ENCODE results near the gene PRDM10. TPM values are rescaled to one million over a fixed set of nuclear protein-coding genes. Genes with fewer than 3 reads are reported as not detected.
"Not testable (repeated sequence)": the region's sequence is repeated elsewhere in the genome, so short reads cannot be mapped to it uniquely, and the experiment has no call there.

The PRDM10 gene
- total RNA-seq, 2 donors from 2014 or later = 3.8 to 6.1 TPM

DNA sequence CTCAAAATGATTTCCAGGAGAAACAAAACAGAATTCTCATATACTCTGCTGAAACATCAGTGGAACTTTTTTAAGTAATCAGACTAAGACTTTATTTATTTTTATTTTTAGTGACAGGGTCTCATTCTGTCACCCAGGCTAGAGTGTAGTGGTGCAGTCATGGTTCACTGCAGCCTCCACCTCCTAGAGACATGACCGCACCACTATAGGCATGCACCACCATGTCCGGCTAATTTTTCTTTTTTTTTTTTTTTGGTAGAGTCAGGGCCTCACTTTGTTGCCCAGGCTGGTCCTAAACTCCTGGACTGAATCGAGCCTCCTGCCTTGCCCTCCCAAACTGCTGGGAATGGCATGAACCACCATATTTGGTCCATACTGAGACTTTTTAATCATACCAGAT lies 42.9 kb downstream of the PRDM10 start:
- intact Hi-C loops (cut with DNase I) = no loop called here
- ATAC-seq = no peak
- DNase-seq = no peak

GRCh38 chr11:129955282-129955681 lies 47.4 kb downstream of the PRDM10 start:
- intact Hi-C loops (cut with DNase I) = no loop called here
- ATAC-seq (no peak), DNase-seq (no peak)

DNA sequence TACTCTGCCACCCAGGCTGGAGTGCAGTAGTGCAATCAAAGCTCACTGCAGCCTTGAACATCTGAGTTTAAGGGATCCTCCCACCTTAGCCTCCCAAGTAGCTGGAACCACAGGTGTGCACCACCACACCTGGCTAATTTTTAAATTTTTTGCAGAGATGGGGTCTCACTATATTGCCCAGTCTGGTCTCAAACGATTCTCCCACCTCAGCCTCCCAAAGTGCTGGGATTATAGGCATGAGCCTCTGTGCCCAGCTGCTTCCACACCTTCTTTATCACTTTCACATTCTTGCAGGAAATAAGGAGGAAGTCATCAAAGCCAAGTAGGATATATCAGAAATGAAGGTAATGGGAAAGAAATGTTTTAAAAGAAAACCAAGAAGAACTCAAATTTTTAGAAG lies 47.9 kb downstream of the PRDM10 start:
- DNase-seq; intact Hi-C loops (cut with DNase I); ATAC-seq: not testable (repeated sequence)

DNA sequence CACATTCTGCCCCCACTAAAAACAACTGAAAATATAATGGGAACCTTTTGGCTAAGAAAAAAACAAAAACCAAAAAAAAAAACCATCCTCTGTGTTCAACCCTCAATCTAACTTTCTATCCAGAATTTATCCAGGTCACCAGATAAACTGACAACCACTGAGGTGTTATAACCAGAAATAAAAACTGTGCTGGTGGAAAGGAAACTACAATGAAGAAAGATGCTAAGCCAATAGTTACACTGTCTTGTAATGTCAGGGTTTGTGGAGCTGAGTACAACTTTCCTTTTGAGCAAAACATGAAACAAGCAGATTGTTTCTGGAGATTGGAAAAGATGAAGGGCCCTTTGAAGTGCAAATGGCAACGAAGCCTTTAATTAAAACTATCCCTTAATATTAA lies 50.8 kb downstream of the PRDM10 start:
- ATAC-seq (no peak), DNase-seq (no peak)
- intact Hi-C loops (cut with DNase I) = no loop called here

DNA sequence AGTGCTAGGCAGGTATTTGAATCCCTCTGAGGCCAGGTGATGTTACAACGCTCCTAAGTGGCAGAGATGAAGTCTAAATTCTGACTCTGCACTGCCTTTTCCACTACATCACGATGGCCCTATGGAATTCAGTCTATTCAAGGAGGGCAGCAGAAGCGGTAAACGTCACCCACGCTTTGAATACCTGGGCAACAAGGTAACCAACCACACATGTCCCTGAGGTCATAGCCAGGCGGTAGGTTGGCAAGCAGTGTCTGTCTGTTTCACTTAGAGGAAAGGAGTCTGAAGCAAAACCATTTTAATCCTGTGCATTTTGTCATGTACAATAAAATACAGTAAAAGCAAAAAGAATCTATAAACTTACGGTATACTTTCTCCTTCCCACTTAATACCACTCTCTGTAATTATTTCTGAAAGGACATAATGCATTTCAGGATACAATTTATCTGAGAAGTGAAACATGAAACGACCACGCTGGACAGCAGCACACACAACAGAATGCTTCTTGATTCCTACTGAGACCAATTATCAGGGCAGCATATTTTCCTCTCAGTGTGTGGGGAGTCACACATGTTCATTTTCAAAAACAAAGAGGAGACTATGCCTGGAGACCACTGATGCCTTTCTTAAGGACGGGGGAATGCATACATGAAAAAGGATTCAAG lies 51.3 kb downstream of the PRDM10 start:
- DNase-seq = no peak
- intact Hi-C loops (cut with DNase I) = no loop called here
- no peak for ATAC-seq

DNA sequence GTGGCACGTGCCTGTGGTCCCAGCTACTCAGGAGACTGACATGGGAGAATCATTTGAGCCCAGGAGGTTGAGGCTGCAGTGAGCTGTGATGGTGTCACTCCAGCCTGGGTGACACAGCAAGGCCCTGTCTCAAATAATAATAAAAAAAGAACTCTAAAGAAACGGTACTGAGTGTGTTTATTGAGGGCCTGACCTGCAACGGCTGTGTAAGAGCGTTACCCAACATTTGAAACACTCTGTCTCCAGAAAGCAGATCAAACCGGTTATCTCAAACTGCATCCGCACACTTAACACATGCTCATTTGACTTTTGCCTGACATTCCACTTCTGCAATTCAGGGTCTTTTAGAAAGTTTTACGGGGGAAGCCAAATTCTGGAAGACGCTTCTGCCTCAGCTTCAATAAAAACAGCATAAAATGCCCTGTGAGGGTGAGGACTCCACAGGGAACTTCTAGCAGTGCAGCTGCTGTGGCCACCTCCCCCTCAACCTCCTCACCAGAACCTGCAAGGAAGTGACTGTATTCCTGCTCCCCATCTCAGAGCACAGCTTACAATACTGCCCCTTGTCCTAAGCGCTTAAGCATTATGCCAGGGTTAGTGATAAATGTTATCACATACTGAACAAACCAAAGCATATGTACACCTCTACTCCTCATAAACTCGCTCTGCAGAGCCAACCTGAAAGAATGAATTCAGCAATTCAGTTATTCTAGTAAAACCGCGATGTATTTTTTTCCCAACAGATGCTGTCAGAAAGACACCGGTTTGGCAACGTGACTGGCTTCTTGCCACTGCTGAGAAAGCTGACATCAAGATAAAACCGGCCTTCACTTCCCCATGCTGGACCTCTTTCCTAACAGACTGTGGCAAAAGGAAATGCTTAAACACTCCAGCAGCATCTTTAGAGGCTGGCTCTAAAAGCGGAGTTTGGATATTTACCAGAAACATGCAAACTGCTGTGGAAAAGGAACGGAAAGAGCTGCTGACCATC lies 52.2 kb downstream of the PRDM10 start:
- DNase-seq = peak; percentile 53
- peak; percentile 64 to 68 for ATAC-seq
- intact Hi-C loops (cut with DNase I) = no loop called here

DNA sequence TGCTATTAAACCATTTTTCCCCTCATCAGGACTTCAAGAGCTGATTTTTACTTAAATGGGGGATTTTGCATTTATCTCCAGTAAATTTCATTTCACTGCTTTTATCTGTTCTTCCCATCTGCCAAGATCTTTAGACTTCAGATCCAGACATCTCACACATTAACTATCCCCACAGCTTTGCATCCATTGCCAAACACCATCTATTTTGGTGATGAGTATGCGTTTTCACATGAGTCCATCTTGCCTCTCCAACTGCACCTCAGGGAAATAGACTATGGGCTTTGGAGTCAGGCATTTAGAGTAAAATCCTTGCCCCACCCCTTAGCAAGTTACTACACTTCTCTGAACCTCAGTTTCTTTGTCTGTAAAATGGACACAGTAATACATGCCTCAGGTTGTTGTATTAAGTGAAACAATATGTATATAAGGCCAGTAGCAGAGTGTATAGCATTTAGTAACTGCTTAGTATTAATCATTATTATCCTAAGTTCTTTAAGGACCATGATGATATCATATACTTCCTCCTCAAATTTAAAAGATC lies 53.6 kb downstream of the PRDM10 start:
- intact Hi-C loops (cut with DNase I) = no loop called here
- DNase-seq (no peak), ATAC-seq (no peak)

DNA sequence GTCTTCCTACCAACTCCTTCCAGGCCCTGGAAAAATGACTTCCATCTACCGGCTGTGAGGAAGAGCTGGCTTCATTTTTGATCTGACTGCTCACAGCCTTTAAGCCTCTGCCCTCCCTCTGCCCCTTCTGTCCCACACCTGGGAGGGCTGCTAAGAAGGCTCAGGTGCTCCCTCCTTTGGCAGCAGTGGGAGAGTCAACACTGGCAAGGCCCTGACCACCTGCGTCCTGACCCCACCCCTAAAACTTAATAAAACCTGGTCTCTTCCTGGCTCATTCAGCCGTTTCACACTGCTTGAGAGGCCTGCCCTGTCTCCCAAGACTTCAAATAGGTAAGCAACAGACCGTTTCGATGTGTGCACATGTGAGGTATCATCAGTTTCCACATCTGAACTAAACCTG lies 55.2 kb downstream of the PRDM10 start:
- DNase-seq (no peak), ATAC-seq (no peak)
- intact Hi-C loops (cut with DNase I) = no loop called here

DNA sequence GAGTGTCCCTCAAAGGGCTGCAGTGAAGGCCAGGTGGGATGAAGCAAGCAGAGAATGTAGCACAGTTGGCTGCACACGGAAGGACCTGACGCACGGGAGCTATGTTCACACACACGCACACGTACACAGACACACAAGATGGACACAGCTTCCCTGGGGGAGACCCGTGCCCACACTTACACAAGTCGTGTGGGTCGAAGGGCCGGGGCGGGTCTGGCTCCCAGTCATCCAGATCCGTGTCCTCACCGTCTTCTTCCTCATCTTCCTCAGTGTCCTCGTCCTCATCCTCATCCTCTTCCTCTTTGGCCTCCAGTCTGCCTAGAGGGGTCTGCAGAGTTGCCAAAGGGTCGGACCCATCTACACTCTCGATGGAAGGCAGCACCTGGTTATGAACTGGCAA lies 55.7 kb downstream of the PRDM10 start:
- no peak for ATAC-seq

DNA sequence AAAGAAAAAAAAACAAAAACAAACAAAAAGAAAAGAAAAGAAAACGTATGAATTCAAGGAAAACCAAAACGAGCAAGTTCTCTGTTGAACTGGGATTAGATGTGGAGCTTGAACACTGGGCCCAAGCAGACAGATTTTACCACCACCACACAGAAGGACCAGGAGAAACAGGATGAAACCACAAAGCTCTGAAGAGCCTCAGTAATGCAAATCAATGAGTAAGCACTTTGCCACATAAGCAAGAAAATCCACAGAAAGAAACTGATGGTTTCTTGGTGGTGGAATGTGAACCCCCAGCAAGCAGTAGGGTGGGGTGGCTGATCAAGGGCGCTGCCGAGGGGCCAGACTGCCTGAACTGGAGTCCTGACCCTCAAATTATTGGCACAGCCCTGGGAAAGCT lies 56.4 kb downstream of the PRDM10 start:
- DNase-seq (no peak), ATAC-seq (no peak)
- intact Hi-C loops (cut with DNase I) = no loop called here

More for the DNA sequence above, 55.7 kb downstream of the PRDM10 start:
- no peak for DNase-seq
- intact Hi-C loops (cut with DNase I) = no loop called here

GRCh38 chr11:129945373-129945772 lies 57.3 kb downstream of the PRDM10 start:
- no peak for DNase-seq

DNA sequence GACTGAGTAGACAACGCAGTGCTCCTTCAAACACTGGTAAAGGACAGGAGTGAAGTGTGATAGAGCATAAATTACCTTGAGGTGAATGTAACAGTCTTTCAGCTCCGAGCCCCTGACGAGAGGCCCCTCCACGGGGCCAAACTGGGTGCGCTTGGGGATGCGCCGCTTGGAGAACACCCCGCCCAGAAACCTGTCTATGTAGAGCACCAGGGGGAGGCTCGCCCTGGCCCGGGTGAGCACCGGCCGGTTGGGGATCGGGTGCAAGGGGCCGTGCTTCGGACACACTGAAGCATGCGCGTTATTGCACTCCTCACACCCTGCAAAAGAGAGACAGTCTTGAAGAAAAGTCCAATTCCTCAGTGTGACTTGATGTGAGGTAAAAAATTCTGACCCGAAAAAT lies 57.9 kb downstream of the PRDM10 start:
- DNase-seq = no peak
- no peak for ATAC-seq
- intact Hi-C loops (cut with DNase I) = no loop called here

More at GRCh38 chr11:129945373-129945772, 57.3 kb downstream of the PRDM10 start:
- no peak for ATAC-seq
- intact Hi-C loops (cut with DNase I) = no loop called here

DNA sequence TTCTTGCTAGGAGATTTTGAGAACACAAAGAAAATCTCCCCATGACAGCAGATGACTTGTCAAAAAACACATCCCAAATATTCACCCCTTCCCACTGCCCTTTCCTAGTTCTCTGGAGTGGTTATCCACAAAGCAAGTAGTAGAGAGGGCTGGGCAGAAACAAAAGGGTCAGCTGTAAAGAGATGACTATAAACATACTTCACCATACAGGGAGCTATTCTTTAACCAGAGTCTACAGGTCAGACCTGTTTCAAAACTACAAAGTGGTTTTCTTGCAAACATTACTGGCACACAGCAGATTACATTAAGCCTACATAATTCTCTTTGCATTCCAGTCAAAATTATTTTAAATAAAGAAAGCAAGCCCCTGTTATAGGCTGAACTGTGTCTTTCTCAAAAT lies 59.6 kb downstream of the PRDM10 start:
- intact Hi-C loops (cut with DNase I) = no loop called here
- DNase-seq (no peak), ATAC-seq (no peak)

DNA sequence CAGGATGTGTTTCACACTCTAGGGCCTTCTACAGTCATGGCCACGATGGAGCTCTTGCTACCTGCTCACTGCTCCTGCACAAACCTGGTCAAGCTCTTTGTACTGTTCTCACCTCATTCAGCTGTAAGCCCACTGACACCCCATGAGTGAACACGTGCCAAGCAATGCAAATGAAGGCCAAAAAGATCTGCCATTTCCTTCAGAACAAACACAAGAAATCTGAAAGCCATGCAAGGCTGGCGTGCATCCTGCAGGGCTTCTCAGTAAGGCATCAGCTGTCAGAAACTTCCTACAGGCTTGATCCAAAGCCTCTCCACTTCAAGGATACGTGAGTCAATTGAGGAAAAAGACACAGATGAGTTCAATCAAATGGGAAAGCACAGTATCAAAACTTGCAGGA lies 63.1 kb downstream of the PRDM10 start:
- no peak for ATAC-seq
- intact Hi-C loops (cut with DNase I) = no loop called here
- DNase-seq = no peak

GRCh38 chr11:129938764-129939163 lies 63.9 kb downstream of the PRDM10 start:
- intact Hi-C loops (cut with DNase I) = no loop called here
- peak in 1 of 2 donors; percentile 34 for ATAC-seq
- no peak for DNase-seq

DNA sequence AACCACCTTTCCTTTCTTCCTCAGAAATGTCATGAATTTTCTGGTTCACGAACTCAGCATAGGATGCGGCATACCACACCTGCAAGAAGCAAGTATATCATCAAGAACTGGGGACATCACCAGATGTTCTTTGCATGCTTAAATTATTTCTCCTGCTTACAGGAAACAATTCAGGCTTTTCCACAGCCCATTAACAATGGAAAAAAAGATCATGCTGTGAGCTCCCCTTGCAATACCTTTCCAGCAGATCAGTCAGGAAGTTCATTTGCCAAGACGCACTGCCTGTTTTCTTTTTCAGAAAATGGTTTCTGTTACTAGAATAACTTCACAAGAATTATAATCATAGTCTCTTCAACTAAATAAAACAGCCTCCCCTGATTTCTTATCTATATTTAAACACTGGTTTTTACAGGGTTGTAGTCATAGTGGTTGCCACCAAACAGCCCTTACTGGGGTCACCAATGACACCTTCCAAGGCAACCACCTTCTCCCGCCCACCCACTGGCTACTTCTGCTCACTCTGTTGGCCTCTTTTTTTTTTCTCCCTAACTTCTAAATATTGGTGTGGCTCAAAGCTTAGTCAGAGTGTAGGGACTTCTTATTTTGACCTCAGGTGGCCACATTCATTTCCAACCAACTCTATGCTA lies 64.9 kb downstream of the PRDM10 start:
- no peak for ATAC-seq
- intact Hi-C loops (cut with DNase I) = no loop called here
- no peak for DNase-seq

DNA sequence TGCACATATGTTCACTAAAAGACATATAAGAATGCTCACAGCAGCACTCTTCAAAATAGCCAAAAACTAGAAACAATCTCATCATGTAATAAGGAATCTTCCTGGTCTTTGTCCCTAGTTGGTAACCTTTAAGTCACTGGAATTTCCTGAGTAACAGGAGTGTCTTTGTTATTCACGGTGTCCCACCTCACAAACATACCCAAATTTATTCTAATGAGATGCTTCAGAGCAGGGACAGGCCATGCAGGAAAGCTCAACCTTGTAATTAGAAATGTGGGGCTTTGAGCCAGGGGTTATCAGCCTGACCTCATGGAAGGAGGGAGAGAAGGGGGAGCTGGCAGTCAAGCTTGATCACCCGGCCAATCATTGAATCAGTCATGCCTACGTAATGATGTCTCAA lies 66.9 kb downstream of the PRDM10 start:
- intact Hi-C loops (cut with DNase I) = no loop called here
- ATAC-seq (no peak), DNase-seq (no peak)

DNA sequence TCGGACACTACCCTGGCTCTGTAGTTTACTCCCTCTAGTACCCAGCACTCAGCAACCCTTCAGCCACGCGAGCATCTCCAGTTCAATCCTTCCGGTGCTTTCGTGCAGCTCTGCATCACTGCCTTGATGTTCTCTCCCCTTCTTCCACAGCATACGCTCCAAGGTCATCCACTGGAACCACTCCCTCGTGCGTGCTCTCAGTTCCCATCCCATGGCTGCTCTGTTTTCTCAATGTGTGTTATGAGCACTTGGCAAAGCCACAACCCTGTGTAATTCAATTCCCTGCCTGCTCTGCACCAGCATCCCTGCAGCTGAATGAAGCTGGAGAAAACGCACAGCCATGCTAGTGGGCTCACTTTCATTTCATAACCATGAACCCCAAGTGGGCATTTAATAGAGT lies 68.7 kb downstream of the PRDM10 start:
- DNase-seq (no peak), ATAC-seq (no peak)
- intact Hi-C loops (cut with DNase I) = no loop called here

DNA sequence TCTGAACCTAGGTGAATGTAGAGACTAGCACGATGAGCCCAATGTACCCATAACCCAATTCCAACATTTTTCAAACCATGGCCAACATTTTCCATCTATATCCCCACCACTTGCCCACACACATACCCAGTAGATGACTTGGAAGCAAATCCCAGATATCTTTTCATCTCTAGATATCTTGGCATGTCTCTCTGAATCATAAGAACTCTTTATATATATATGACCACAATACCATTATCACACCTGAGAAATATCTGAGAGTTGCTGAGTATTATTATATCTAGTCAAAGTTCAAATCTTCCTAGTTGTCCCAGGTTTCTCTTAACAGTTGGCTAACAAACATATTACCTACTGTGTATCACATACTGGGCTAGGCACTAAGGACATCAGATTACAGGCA lies 69.4 kb downstream of the PRDM10 start:
- intact Hi-C loops (cut with DNase I) = no loop called here

More for the DNA sequence above, 69.4 kb downstream of the PRDM10 start:
- no peak for DNase-seq
- ATAC-seq = no peak
